DOHH2 (cell line): ENCODE measurements around the gene RBM20.

ENCODE experiments used
- CTCF ChIP-seq: fragments of 200-600 bp; sonication (generic); IDR thresholded peaks from one replicate; pipeline ENCODE4 v1.5.1; 2014; ENCODE audit warnings: antibody characterized with exemption, mild to moderate bottlenecking, low read depth, low read length; ENCODE audit not compliant: poor library complexity, severe bottlenecking
- EZH2phosphoT487 ChIP-seq: fragments of 200-600 bp; sonication (generic); IDR thresholded peaks from 2 replicates; pipeline ENCODE4 v1.6.1; 2017; ENCODE audit warnings: borderline replicate concordance, mild to moderate bottlenecking, antibody characterized with exemption, low read length, moderate library complexity, mixed read lengths

- TF ChIP-seq CTCF (no peak), EZH2phosphoT487 (no peak)
Observed at GRCh38 chr10:110861476-110861875, 217.3 kb downstream of the RBM20 start.
